Measurements from ENCODE around the gene SYTL3.

The SYTL3 gene

DNA sequence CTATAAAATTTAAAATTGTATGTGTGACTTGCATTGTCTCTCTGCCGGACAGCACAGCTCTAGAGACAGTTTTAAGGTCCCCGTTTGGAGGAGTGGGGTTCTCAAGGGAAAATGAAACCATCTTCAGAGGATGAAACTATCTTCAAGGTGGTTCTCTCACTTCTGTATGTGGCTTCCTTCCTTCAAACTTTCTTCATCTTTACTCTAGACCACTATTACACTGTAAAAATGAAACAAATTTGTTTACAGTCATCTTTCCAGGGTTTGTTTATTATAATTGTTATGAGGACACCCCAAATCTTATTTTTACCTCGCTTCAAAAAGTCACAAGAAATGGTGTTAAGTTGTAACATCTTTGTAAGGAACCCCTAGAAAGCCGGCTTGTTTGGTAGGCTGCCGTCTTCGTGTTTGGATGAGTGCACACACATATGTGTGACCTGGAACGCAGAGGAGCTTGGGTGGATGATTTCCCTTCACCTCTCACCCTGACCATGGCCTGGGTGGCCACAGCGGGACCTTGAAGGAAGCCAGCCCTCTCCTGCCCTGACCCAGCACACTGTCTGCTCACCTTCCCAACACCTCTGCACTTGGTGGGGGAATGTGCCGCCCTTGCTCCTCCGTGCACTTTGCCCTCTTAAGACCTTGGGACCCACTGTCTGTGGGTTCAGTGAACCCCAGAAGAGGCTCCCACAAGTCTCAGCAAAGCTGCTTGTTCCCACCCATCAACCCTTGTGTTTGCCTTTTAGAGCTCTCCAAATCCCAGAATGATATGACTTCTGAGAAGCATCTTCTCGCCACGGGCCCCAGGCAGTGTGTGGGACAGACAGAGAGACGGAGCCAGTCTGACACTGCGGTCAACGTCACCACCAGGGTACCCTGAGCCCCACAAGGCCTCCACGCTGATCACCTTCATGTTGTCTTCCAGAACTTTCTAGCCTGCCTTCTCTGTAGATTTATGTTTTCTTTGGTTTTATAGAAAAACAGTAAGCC, 67.8 kb downstream of the SYTL3 start:
- Histone ChIP-seq H2AFZ (ENCODE audit: low read length) (no peak overlapping the region), H4K91ac (ENCODE audit: low read depth, low read length, poor library complexity) (no peak overlapping the region), H2BK120ac (ENCODE audit: low read depth, low read length) (no peak overlapping the region), H2BK5ac (ENCODE audit: low read length) (no peak overlapping the region), H2AK5ac (ENCODE audit: low read depth, low read length) (no peak overlapping the region), H2BK15ac (ENCODE audit: low read length) (no peak overlapping the region), H3K79me1 (ENCODE audit: low read depth, low read length) (no peaks in the 10 kb centered on the region), H3K4me1 (ENCODE audit: control insufficient read depth in 2 of 2, insufficient read depth in 1 of 2, low read depth in 1 of 2, low read length in 2 of 2) (peaks cover 7 to 9% of the 10 kb centered on the region in 2 donors), H3K4ac (ENCODE audit: low read length) (no peak overlapping the region), H3K4me2 (ENCODE audit: insufficient read depth, low read length, poor library complexity, severe bottlenecking) (no peak overlapping the region), H3K9ac (ENCODE audit: low read depth, low read length, poor library complexity) (no peak overlapping the region), H3K9me3 (replicated peaks in 1 of 2; ENCODE audit: control insufficient read depth in 2 of 2, insufficient read depth in 1 of 2, low read depth in 1 of 2, low read length in 2 of 2) (peaks cover 0 to 2% of the 10 kb centered on the region in 2 donors), H3K36me3 (replicated peaks in 1 of 2; ENCODE audit: control insufficient read depth in 2 of 2, insufficient read depth in 2 of 2, low read length in 2 of 2) (no peaks in the 10 kb centered on the region), H3K23ac (ENCODE audit: low read depth, low read length, poor library complexity) (no peak overlapping the region), H3K4me3 (ENCODE audit: low read length in 2 of 2) (no peak overlapping the region), H3K18ac (ENCODE audit: low read length) (no peak overlapping the region), H3K27me3 (ENCODE audit: control insufficient read depth in 3 of 3, insufficient read depth in 3 of 3, low read depth in 1 of 3, low read length in 3 of 3) (peaks cover 0 to 8% (median 2%) of the 10 kb centered on the region in 3 experiments), H2BK12ac (ENCODE audit: low read length) (no peak overlapping the region), H3K27ac (replicated peaks; ENCODE audit: low read length) (no peak overlapping the region), H3K14ac (ENCODE audit: low read length) (no peak overlapping the region), H4K8ac (ENCODE audit: low read depth, low read length) (no peak overlapping the region)
- DNase-seq (ENCODE audit: low spot score), result no peak
- no CpG with 5 or more reads among the region's 16 CpGs for WGBS, 2 donors (ENCODE audit: extremely low coverage in 2 of 2, insufficient read length in 2 of 2, insufficient replicate concordance in 1 of 2)

GRCh38 chr6:158718461-158719046, 68.7 kb downstream of the SYTL3 start:
- Histone ChIP-seq H2BK120ac (ENCODE audit: low read depth, low read length) (no peak overlapping the region), H3K23ac (ENCODE audit: low read depth, low read length, poor library complexity) (peak overlapping the region; percentile 16), H2BK12ac (ENCODE audit: low read length) (peak overlapping the region; percentile 88), H2BK5ac (ENCODE audit: low read length) (no peak overlapping the region), H2AK5ac (ENCODE audit: low read depth, low read length) (no peak overlapping the region), H2BK15ac (ENCODE audit: low read length) (peak overlapping the region; percentile 84), H3K36me3 (replicated peaks in 1 of 2; ENCODE audit: control insufficient read depth in 2 of 2, insufficient read depth in 2 of 2, low read length in 2 of 2) (no peaks in the 10 kb centered on the region), H3K4me1 (ENCODE audit: control insufficient read depth in 2 of 2, insufficient read depth in 1 of 2, low read depth in 1 of 2, low read length in 2 of 2) (peaks cover 7 to 9% of the 10 kb centered on the region in 2 donors), H2AFZ (ENCODE audit: low read length) (no peak overlapping the region), H3K9ac (ENCODE audit: low read depth, low read length, poor library complexity) (no peak overlapping the region), H4K8ac (ENCODE audit: low read depth, low read length) (no peak overlapping the region), H3K14ac (ENCODE audit: low read length) (no peak overlapping the region), H3K18ac (ENCODE audit: low read length) (peak overlapping the region; percentile 24), H3K4me3 (ENCODE audit: low read length in 2 of 2) (no peak overlapping the region), H3K4ac (ENCODE audit: low read length) (no peak overlapping the region), H3K4me2 (ENCODE audit: insufficient read depth, low read length, poor library complexity, severe bottlenecking) (no peak overlapping the region), H3K27me3 (ENCODE audit: control insufficient read depth in 3 of 3, insufficient read depth in 3 of 3, low read depth in 1 of 3, low read length in 3 of 3) (peaks cover 0 to 8% (median 2%) of the 10 kb centered on the region in 3 experiments), H3K9me3 (replicated peaks in 1 of 2; ENCODE audit: control insufficient read depth in 2 of 2, insufficient read depth in 1 of 2, low read depth in 1 of 2, low read length in 2 of 2) (peaks cover 0 to 2% of the 10 kb centered on the region in 2 donors), H4K91ac (ENCODE audit: low read depth, low read length, poor library complexity) (no peak overlapping the region), H3K27ac (replicated peaks; ENCODE audit: low read length) (no peak overlapping the region), H3K79me1 (ENCODE audit: low read depth, low read length) (no peaks in the 10 kb centered on the region)
- WGBS, 2 donors (ENCODE audit: extremely low coverage in 2 of 2, insufficient read length in 2 of 2, insufficient replicate concordance in 1 of 2), result no CpG with 5 or more reads among the region's 13 CpGs
- peak; percentile 56 for DNase-seq (ENCODE audit: low spot score)

GRCh38 chr6:158722176-158722729, 72.4 kb downstream of the SYTL3 start:
- no CpG with 5 or more reads among the region's 5 CpGs for WGBS, 2 donors (ENCODE audit: extremely low coverage in 2 of 2, insufficient read length in 2 of 2, insufficient replicate concordance in 1 of 2)
- Histone ChIP-seq H3K4me3 (ENCODE audit: low read length in 2 of 2) (no peak overlapping the region), H2BK120ac (ENCODE audit: low read depth, low read length) (no peak overlapping the region), H2AK5ac (ENCODE audit: low read depth, low read length) (no peak overlapping the region), H3K9me3 (replicated peaks in 1 of 2; ENCODE audit: control insufficient read depth in 2 of 2, insufficient read depth in 1 of 2, low read depth in 1 of 2, low read length in 2 of 2) (peaks cover 0 to 2% of the 10 kb centered on the region in 2 donors), H3K4me2 (ENCODE audit: insufficient read depth, low read length, poor library complexity, severe bottlenecking) (no peak overlapping the region), H2BK5ac (ENCODE audit: low read length) (no peak overlapping the region), H2BK15ac (ENCODE audit: low read length) (no peak overlapping the region), H3K4ac (ENCODE audit: low read length) (no peak overlapping the region), H3K18ac (ENCODE audit: low read length) (no peak overlapping the region), H3K79me1 (ENCODE audit: low read depth, low read length) (no peaks in the 10 kb centered on the region), H3K27me3 (ENCODE audit: control insufficient read depth in 3 of 3, insufficient read depth in 3 of 3, low read depth in 1 of 3, low read length in 3 of 3) (peaks cover 0 to 2% (median 0%) of the 10 kb centered on the region in 3 experiments), H3K14ac (ENCODE audit: low read length) (no peak overlapping the region), H4K8ac (ENCODE audit: low read depth, low read length) (no peak overlapping the region), H3K36me3 (replicated peaks in 1 of 2; ENCODE audit: control insufficient read depth in 2 of 2, insufficient read depth in 2 of 2, low read length in 2 of 2) (no peaks in the 10 kb centered on the region), H3K9ac (ENCODE audit: low read depth, low read length, poor library complexity) (no peak overlapping the region), H2AFZ (ENCODE audit: low read length) (no peak overlapping the region), H3K23ac (ENCODE audit: low read depth, low read length, poor library complexity) (no peak overlapping the region), H2BK12ac (ENCODE audit: low read length) (no peak overlapping the region), H3K4me1 (ENCODE audit: control insufficient read depth in 2 of 2, insufficient read depth in 1 of 2, low read depth in 1 of 2, low read length in 2 of 2) (peaks cover 0 to 7% of the 10 kb centered on the region in 2 donors), H4K91ac (ENCODE audit: low read depth, low read length, poor library complexity) (no peak overlapping the region), H3K27ac (replicated peaks; ENCODE audit: low read length) (no peak overlapping the region)
- DNase-seq (ENCODE audit: low spot score), result no peak

GRCh38 chr6:158725704-158726103, 75.8 kb downstream of the SYTL3 start:
- Histone ChIP-seq H4K8ac (ENCODE audit: low read depth, low read length) (no peak overlapping the region), H2BK12ac (ENCODE audit: low read length) (no peak overlapping the region), H2AFZ (ENCODE audit: low read length) (no peak overlapping the region), H3K23ac (ENCODE audit: low read depth, low read length, poor library complexity) (no peak overlapping the region), H3K9me3 (replicated peaks in 1 of 2; ENCODE audit: control insufficient read depth in 2 of 2, insufficient read depth in 1 of 2, low read depth in 1 of 2, low read length in 2 of 2) (peaks cover 0 to 3% of the 10 kb centered on the region in 2 donors), H3K14ac (ENCODE audit: low read length) (no peak overlapping the region), H3K36me3 (replicated peaks in 1 of 2; ENCODE audit: control insufficient read depth in 2 of 2, insufficient read depth in 2 of 2, low read length in 2 of 2) (no peaks in the 10 kb centered on the region), H3K18ac (ENCODE audit: low read length) (no peak overlapping the region), H3K4me1 (ENCODE audit: control insufficient read depth in 2 of 2, insufficient read depth in 1 of 2, low read depth in 1 of 2, low read length in 2 of 2) (peaks cover 0 to under 1% of the 10 kb centered on the region in 2 donors), H3K27ac (replicated peaks; ENCODE audit: low read length) (no peak overlapping the region), H2BK5ac (ENCODE audit: low read length) (no peak overlapping the region), H3K4ac (ENCODE audit: low read length) (no peak overlapping the region), H3K9ac (ENCODE audit: low read depth, low read length, poor library complexity) (no peak overlapping the region), H3K79me1 (ENCODE audit: low read depth, low read length) (no peaks in the 10 kb centered on the region), H3K4me2 (ENCODE audit: insufficient read depth, low read length, poor library complexity, severe bottlenecking) (no peak overlapping the region), H3K27me3 (ENCODE audit: control insufficient read depth in 3 of 3, insufficient read depth in 3 of 3, low read depth in 1 of 3, low read length in 3 of 3) (peaks cover 0 to under 1% (median 0%) of the 10 kb centered on the region in 3 experiments), H4K91ac (ENCODE audit: low read depth, low read length, poor library complexity) (no peak overlapping the region), H2BK120ac (ENCODE audit: low read depth, low read length) (no peak overlapping the region), H2AK5ac (ENCODE audit: low read depth, low read length) (no peak overlapping the region), H3K4me3 (ENCODE audit: low read length in 2 of 2) (no peak overlapping the region), H2BK15ac (ENCODE audit: low read length) (no peak overlapping the region)
- no CpG with 5 or more reads among the region's 8 CpGs for WGBS, 2 donors (ENCODE audit: extremely low coverage in 2 of 2, insufficient read length in 2 of 2, insufficient replicate concordance in 1 of 2)
- no peak for DNase-seq (ENCODE audit: low spot score)

Measured in neuronal stem cell (in vitro differentiated cells).